Fibroblast of the aortic adventitia (primary cell): ENCODE measurements around the gene UBXN10. TPM values are rescaled to one million over a fixed set of nuclear protein-coding genes. Genes with fewer than 3 reads are reported as not detected.

Source experiments
- DNase-seq: peaks from one replicate; pipeline ENCODE4 v3.0.0-alpha.2; 2010; ENCODE audit warnings: low read depth
- H3K4me3 ChIP-seq: 2 replicates; pipeline ENCODE4 v1.5.1; 2011; ENCODE audit warnings: low read depth, mild to moderate bottlenecking, control low read depth, low read length, moderate library complexity
- CTCF ChIP-seq: IDR thresholded peaks from 2 replicates; pipeline ENCODE4 v1.5.1; 2011; ENCODE audit warnings: mild to moderate bottlenecking, low read length, control low read depth, inconsistent platforms; ENCODE audit not compliant: insufficient read depth
- total RNA-seq: library from RNA; depleted of rRNA; stranded (reverse); fragments of >200 nt; gene quantifications from 2 replicates; pipeline ENCODE4 v1.2.3, GENCODE V29; 2012; ENCODE audit warnings: low replicate concordance

The UBXN10 gene
- total RNA-seq, 1 donor = not detected

- H3K4me3 ChIP-seq = no peak overlapping the region
- no peak for TF ChIP-seq CTCF
- no peak for DNase-seq
These were observed 2.2 kb upstream of the UBXN10 start for GRCh38 chr1:20183616-20184271.

GRCh38 chr1:20184481-20184900 is 1.4 kb upstream of the UBXN10 start:
- no peak for TF ChIP-seq CTCF
- no peak for DNase-seq

GRCh38 chr1:20184997-20185833 is 681 bp upstream of the UBXN10 start:
- DNase-seq = no peak
- no peak for TF ChIP-seq CTCF

More at GRCh38 chr1:20184481-20184900, 1.4 kb upstream of the UBXN10 start:
- no peak overlapping the region for H3K4me3 ChIP-seq

GRCh38 chr1:20187103-20187812 is 1.4 kb downstream of the UBXN10 start:
- DNase-seq = no peak
- no peak overlapping the region for H3K4me3 ChIP-seq
- TF ChIP-seq CTCF = no peak

More at GRCh38 chr1:20184997-20185833, 681 bp upstream of the UBXN10 start:
- H3K4me3 ChIP-seq = no peak overlapping the region

GRCh38 chr1:20187813-20188454 is 2.0 kb downstream of the UBXN10 start:
- no peak overlapping the region for H3K4me3 ChIP-seq
- TF ChIP-seq CTCF = no peak
- DNase-seq = no peak

GRCh38 chr1:20188455-20188817 is 2.5 kb downstream of the UBXN10 start:
- no peak overlapping the region for H3K4me3 ChIP-seq
- DNase-seq = no peak
- no peak for TF ChIP-seq CTCF
